Measurements from ENCODE around the gene ANHX. TPM values are rescaled to one million over a fixed set of nuclear protein-coding genes. Genes with fewer than 3 reads are reported as not detected.

ANHX gene
- total and polyA plus RNA-seq, 4 donors, result not detected

DNA sequence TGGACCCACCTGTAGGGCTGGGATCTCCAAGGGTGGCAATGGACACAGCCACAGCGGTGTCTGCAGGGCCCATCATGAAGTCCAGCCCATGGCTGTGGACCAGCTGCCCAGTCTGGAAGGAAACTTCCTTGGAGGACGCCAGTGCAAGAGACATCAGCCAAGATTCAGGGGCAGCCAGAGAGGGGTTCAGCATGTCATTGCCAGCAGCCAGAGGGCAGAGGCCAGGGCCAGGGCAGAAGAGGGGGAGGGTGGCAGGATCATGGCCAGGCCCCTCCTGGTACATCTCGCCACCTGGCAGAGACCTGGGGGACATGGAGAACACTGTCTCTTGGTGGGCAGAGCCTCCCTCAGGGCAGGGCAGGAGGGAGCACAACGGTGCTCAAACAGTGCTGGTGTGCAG, 10.2 kb downstream of the ANHX start (continued):
- TF ChIP-seq CTCF (IDR thresholded peaks at IDR 0.05; ENCODE audit: low read depth, low read length, missing input control) (no peak), HNF4A (conservative IDR thresholded peaks at IDR 0.05) (no peak)

- Histone ChIP-seq H3K9ac (ENCODE audit: low read depth in 1 of 2, low read length in 2 of 2) (no peak overlapping the region), H3K27ac (ENCODE audit: low read depth in 1 of 2, low read length in 2 of 2) (no peak overlapping the region), H3K4me1 (ENCODE audit: control insufficient read depth in 4 of 4, insufficient read depth in 4 of 4, low read length in 3 of 4) (no peaks in the 10 kb centered on the region), H3K36me3 (ENCODE audit: control insufficient read depth in 4 of 4, insufficient read depth in 3 of 4, low read depth in 1 of 4, low read length in 3 of 4) (no peaks in the 10 kb centered on the region), H3K9me3 (ENCODE audit: control insufficient read depth in 4 of 4, low read length in 3 of 4) (peaks cover 17 to 55% (median 44%) of the 10 kb centered on the region in 4 donors), H3K27me3 (ENCODE audit: control insufficient read depth in 4 of 4, insufficient read depth in 4 of 4, low read length in 3 of 4) (no peaks in the 10 kb centered on the region), H3K4me3 (ENCODE audit: low read depth in 1 of 3, low read length in 3 of 3) (peak overlapping the region in 2 of 3 donors; percentile 32 to 35)
- TF ChIP-seq HNF4G (IDR thresholded peaks at IDR 0.05), result no peak
- no peak for TF ChIP-seq HNF4A (conservative IDR thresholded peaks at IDR 0.05)
- no peak for TF ChIP-seq JUND (IDR thresholded peaks at IDR 0.05)
- no peak for TF ChIP-seq RXRA (IDR thresholded peaks at IDR 0.05)
- no peak for TF ChIP-seq NR2F2 (IDR thresholded peaks at IDR 0.05)
- TF ChIP-seq ZBTB33 (IDR thresholded peaks at IDR 0.05), result no peak
- TF ChIP-seq TAF1 (conservative IDR thresholded peaks at IDR 0.05), result no peak
- TF ChIP-seq, protein P1, sequence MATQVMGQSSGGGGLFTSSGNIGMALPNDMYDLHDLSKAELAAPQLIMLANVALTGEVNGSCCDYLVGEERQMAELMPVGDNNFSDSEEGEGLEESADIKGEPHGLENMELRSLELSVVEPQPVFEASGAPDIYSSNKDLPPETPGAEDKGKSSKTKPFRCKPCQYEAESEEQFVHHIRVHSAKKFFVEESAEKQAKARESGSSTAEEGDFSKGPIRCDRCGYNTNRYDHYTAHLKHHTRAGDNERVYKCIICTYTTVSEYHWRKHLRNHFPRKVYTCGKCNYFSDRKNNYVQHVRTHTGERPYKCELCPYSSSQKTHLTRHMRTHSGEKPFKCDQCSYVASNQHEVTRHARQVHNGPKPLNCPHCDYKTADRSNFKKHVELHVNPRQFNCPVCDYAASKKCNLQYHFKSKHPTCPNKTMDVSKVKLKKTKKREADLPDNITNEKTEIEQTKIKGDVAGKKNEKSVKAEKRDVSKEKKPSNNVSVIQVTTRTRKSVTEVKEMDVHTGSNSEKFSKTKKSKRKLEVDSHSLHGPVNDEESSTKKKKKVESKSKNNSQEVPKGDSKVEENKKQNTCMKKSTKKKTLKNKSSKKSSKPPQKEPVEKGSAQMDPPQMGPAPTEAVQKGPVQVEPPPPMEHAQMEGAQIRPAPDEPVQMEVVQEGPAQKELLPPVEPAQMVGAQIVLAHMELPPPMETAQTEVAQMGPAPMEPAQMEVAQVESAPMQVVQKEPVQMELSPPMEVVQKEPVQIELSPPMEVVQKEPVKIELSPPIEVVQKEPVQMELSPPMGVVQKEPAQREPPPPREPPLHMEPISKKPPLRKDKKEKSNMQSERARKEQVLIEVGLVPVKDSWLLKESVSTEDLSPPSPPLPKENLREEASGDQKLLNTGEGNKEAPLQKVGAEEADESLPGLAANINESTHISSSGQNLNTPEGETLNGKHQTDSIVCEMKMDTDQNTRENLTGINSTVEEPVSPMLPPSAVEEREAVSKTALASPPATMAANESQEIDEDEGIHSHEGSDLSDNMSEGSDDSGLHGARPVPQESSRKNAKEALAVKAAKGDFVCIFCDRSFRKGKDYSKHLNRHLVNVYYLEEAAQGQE (IDR thresholded peaks at IDR 0.05), result no peak
- TF ChIP-seq, protein P2, sequence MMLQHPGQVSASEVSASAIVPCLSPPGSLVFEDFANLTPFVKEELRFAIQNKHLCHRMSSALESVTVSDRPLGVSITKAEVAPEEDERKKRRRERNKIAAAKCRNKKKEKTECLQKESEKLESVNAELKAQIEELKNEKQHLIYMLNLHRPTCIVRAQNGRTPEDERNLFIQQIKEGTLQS (IDR thresholded peaks at IDR 0.05), result no peak
- TF ChIP-seq FOXA1 (IDR thresholded peaks at IDR 0.05), result no peak
- TF ChIP-seq FOXA2 (IDR thresholded peaks at IDR 0.05), result no peak
- 82% methylated on average over 10 of the region's 10 CpGs for WGBS
- no peak for DNase-seq (ENCODE audit: low spot score)
These were observed 13.5 kb downstream of the ANHX start for GRCh38 chr12:133222211-133222610.

- Histone ChIP-seq H3K27ac (ENCODE audit: low read depth in 1 of 2, low read length in 2 of 2) (no peak overlapping the region), H3K27me3 (ENCODE audit: control insufficient read depth in 4 of 4, insufficient read depth in 4 of 4, low read length in 3 of 4) (no peaks in the 10 kb centered on the region), H3K36me3 (ENCODE audit: control insufficient read depth in 4 of 4, insufficient read depth in 3 of 4, low read depth in 1 of 4, low read length in 3 of 4) (no peaks in the 10 kb centered on the region), H3K4me1 (ENCODE audit: control insufficient read depth in 4 of 4, insufficient read depth in 4 of 4, low read length in 3 of 4) (no peaks in the 10 kb centered on the region), H3K9me3 (ENCODE audit: control insufficient read depth in 4 of 4, low read length in 3 of 4) (peaks cover 19 to 65% (median 50%) of the 10 kb centered on the region in 4 donors), H3K4me3 (ENCODE audit: low read depth in 1 of 3, low read length in 3 of 3) (peak overlapping the region in 1 of 3 donors; percentile 1), H3K9ac (ENCODE audit: low read depth in 1 of 2, low read length in 2 of 2) (no peak overlapping the region)
- 81% methylated on average over 16 of the region's 16 CpGs for WGBS
- TF ChIP-seq EGR1 (IDR thresholded peaks at IDR 0.05; ENCODE audit: low read depth in 2 of 2), result no peak
- no peak for DNase-seq (ENCODE audit: low spot score)
These were observed 14.4 kb downstream of the ANHX start for GRCh38 chr12:133221241-133221640.

Measured in liver (tissue), 9 donors.